ENCODE data around the gene RGS13. TPM values are rescaled to one million over a fixed set of nuclear protein-coding genes. Genes with fewer than 3 reads are reported as not detected.
A peak's percentile ranks its signal among the peaks of the same experiment; 100 is the strongest.

The RGS13 gene
- total RNA-seq, 3 donors from 2014 or later (not counting 1 experiment from before 2014, with no cell fraction given): 0.45 to 1.3 (median 0.77) TPM

DNA sequence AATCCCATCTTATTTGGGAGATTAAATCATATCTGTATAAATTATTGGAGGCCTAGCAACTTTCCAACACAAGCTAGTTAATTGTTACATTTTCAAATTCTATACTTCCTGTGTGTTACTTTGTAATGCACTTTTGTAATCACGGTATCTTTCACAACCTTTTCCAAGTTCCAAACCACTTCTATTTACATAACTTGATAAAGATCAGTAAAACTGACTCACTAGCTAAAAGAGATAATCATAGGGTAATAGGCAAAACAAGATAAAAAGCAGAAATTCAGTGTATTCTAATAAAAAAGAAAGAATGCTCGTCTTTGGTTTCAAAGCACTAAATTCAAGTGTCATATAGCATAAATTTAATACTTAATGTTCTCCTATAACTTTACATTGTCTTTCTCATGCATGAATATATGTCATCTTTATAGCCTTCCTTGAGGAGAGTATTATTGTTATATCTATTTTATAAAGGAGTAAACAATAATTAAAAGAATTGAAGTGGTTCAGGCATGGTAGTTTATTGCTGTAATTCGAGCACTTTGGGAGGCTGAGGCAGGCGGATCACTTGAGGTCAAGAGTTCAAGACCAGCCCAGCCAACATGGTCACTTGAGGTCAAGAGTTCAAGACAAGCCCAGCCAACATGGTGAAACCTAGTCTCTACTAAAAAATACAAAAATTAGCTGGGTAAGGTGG lies 66.4 kb downstream of the RGS13 start:
- WGBS (ENCODE audit: insufficient coverage): 97% methylated on average over 2 of the region's 4 CpGs
- no peaks in the 10 kb centered on the region for H3K27me3 ChIP-seq (ENCODE audit: control insufficient read depth, insufficient read depth, low read length)
- Mint-ChIP-seq H3K9me3 (no peaks in the 10 kb centered on the region), H3K27ac (no peak overlapping the region), H3K36me3 (no peaks in the 10 kb centered on the region), H3K27me3 (ENCODE audit: low read depth in 2 of 2) (no peaks in the 10 kb centered on the region), H3K4me1 (no peaks in the 10 kb centered on the region), H3K4me3 (no peak overlapping the region)
- no peak for DNase-seq
- peak in 1 of 3 donors; percentile 41 for ATAC-seq
- no peaks in the 10 kb centered on the region for H3K36me3 ChIP-seq (ENCODE audit: control insufficient read depth, insufficient read depth, low read length)
- no peak overlapping the region for H3K4me3 ChIP-seq (ENCODE audit: low read length)
- intact Hi-C loops (cut with micrococcal nuclease): no loop called here
- no peak for TF ChIP-seq CTCF (IDR thresholded peaks at IDR 0.05)
- no peak overlapping the region for H3K27ac ChIP-seq (ENCODE audit: low read length)
- no peaks in the 10 kb centered on the region for H3K4me1 ChIP-seq (ENCODE audit: control insufficient read depth, insufficient read depth, low read length)
- H3K9me3 ChIP-seq (ENCODE audit: control insufficient read depth, insufficient read depth, low read length): no peaks in the 10 kb centered on the region

GRCh38 chr1:192703283-192704206 lies 67.6 kb downstream of the RGS13 start:
- no peak overlapping the region for H3K27ac Mint-ChIP-seq
- no peak for TF ChIP-seq CTCF (IDR thresholded peaks at IDR 0.05)
- H3K9me3 Mint-ChIP-seq: no peaks in the 10 kb centered on the region
- WGBS (ENCODE audit: insufficient coverage): 77% methylated on average over 4 of the region's 5 CpGs
- H3K27me3 Mint-ChIP-seq (ENCODE audit: low read depth in 2 of 2): no peaks in the 10 kb centered on the region
- no peaks in the 10 kb centered on the region for H3K36me3 Mint-ChIP-seq
- ATAC-seq (no peak), DNase-seq (peak in 1 of 2 donors; percentile 6)
- Histone ChIP-seq H3K4me3 (ENCODE audit: low read length) (no peak overlapping the region), H3K27ac (ENCODE audit: low read length) (no peak overlapping the region), H3K36me3 (ENCODE audit: control insufficient read depth, insufficient read depth, low read length) (no peaks in the 10 kb centered on the region), H3K4me1 (ENCODE audit: control insufficient read depth, insufficient read depth, low read length) (no peaks in the 10 kb centered on the region), H3K27me3 (ENCODE audit: control insufficient read depth, insufficient read depth, low read length) (no peaks in the 10 kb centered on the region), H3K9me3 (ENCODE audit: control insufficient read depth, insufficient read depth, low read length) (no peaks in the 10 kb centered on the region)
- H3K4me1 Mint-ChIP-seq: no peaks in the 10 kb centered on the region
- H3K4me3 Mint-ChIP-seq: no peak overlapping the region
- intact Hi-C loops (cut with micrococcal nuclease): no loop called here

DNA sequence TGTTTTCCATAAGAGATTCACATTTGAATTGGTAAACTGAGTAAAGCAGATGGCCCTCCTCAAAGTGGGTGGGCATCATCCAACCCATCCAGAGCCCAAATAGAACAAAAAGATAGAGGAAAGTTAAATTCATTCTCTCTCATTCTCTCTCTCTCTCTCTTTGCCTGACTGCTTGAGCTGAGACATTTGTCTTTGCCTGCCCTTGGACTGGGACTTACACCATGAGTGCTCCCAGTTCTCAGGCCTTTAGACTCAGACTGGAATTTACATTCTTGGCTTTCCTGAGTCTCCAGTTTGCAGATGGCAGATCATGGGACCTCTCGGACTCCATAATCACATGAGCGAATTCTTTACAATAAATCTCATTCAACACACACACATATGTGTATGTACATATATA lies 69.6 kb downstream of the RGS13 start:
- no peaks in the 10 kb centered on the region for H3K27me3 Mint-ChIP-seq (ENCODE audit: low read depth in 2 of 2)

More for the DNA sequence above, 69.6 kb downstream of the RGS13 start:
- Histone ChIP-seq H3K36me3 (ENCODE audit: control insufficient read depth, insufficient read depth, low read length) (no peaks in the 10 kb centered on the region), H3K4me3 (ENCODE audit: low read length) (no peak overlapping the region), H3K27me3 (ENCODE audit: control insufficient read depth, insufficient read depth, low read length) (no peaks in the 10 kb centered on the region), H3K27ac (ENCODE audit: low read length) (no peak overlapping the region), H3K4me1 (ENCODE audit: control insufficient read depth, insufficient read depth, low read length) (no peaks in the 10 kb centered on the region), H3K9me3 (ENCODE audit: control insufficient read depth, insufficient read depth, low read length) (no peaks in the 10 kb centered on the region)
- H3K9me3 Mint-ChIP-seq: no peaks in the 10 kb centered on the region
- intact Hi-C loops (cut with micrococcal nuclease): no loop called here
- H3K4me3 Mint-ChIP-seq: no peak overlapping the region
- no peak overlapping the region for H3K27ac Mint-ChIP-seq
- DNase-seq: no peak
- TF ChIP-seq CTCF (IDR thresholded peaks at IDR 0.05): no peak
- H3K36me3 Mint-ChIP-seq: no peaks in the 10 kb centered on the region
- ATAC-seq: no peak
- no peaks in the 10 kb centered on the region for H3K4me1 Mint-ChIP-seq
- no CpG with 5 or more reads among the region's 2 CpGs for WGBS (ENCODE audit: insufficient coverage)
